Hepatocyte (in vitro differentiated cells): ENCODE measurements around the gene VPS13D. TPM values are rescaled to one million over a fixed set of nuclear protein-coding genes. Genes with fewer than 3 reads are reported as not detected.

Experiments
- DNase-seq: peaks from one replicate; pipeline ENCODE4 v3.0.0-alpha.2; 2016; ENCODE audit warnings: low spot score
- H2AFZ ChIP-seq: fragments of 200-600 bp; sonication (generic); 2 replicates; pipeline ENCODE4 v1.6.0; 2016; ENCODE audit warnings: antibody characterized with exemption, mild to moderate bottlenecking
- H3K27ac ChIP-seq: fragments of 200-600 bp; sonication (generic); 2 replicates; pipeline ENCODE4 v1.5.1; 2016; ENCODE audit warnings: mild to moderate bottlenecking
- H3K27me3 ChIP-seq: fragments of 200-600 bp; sonication (generic); 2 replicates; pipeline ENCODE4 v1.6.1; 2016
- H3K36me3 ChIP-seq: fragments of 200-600 bp; sonication (generic); replicated peaks from 2 replicates; pipeline ENCODE4 v1.5.1; 2016; ENCODE audit warnings: low read depth; ENCODE audit not compliant: insufficient read depth
- H3K4me1 ChIP-seq: fragments of 200-600 bp; sonication (generic); 2 replicates; pipeline ENCODE4 v1.5.1; 2016; ENCODE audit warnings: mild to moderate bottlenecking, moderate library complexity; ENCODE audit not compliant: insufficient read depth
- H3K4me2 ChIP-seq: fragments of 200-600 bp; sonication (generic); 2 replicates; pipeline ENCODE4 v1.6.0; 2016
- H3K4me3 ChIP-seq: fragments of 200-600 bp; sonication (generic); 2 replicates; pipeline ENCODE4 v1.5.1; 2016; ENCODE audit warnings: mild to moderate bottlenecking
- H3K79me2 ChIP-seq: fragments of 200-600 bp; sonication (generic); 2 replicates; pipeline ENCODE4 v1.6.0; 2017; ENCODE audit warnings: mild to moderate bottlenecking
- H3K9me2 ChIP-seq: fragments of 200-600 bp; sonication (generic); replicated peaks from 2 replicates; pipeline ENCODE4 v1.6.0; 2017; ENCODE audit warnings: mild to moderate bottlenecking; ENCODE audit not compliant: insufficient read depth
- H3K9me3 ChIP-seq: fragments of 200-600 bp; sonication (generic); 2 replicates; pipeline ENCODE4 v1.5.1; 2016; ENCODE audit warnings: low read depth, mild to moderate bottlenecking
- H4K20me1 ChIP-seq: fragments of 200-600 bp; sonication (generic); 2 replicates; pipeline ENCODE4 v1.6.0; 2016; ENCODE audit warnings: mild to moderate bottlenecking; ENCODE audit not compliant: insufficient read depth, poor library complexity, severe bottlenecking
- CTCF ChIP-seq: fragments of 200-600 bp; sonication (generic); IDR thresholded peaks from 2 replicates; pipeline ENCODE4 v1.5.1; 2016; ENCODE audit warnings: antibody characterized with exemption, mild to moderate bottlenecking; ENCODE audit not compliant: poor library complexity
- EZH2 ChIP-seq: fragments of 200-600 bp; sonication (generic); IDR thresholded peaks from 2 replicates; pipeline ENCODE4 v1.6.1; 2016; ENCODE audit warnings: antibody characterized with exemption, mild to moderate bottlenecking, borderline replicate concordance
- EZH2phosphoT487 ChIP-seq: fragments of 200-600 bp; sonication (generic); IDR thresholded peaks from one replicate; pipeline ENCODE4 v1.6.1; 2018; ENCODE audit warnings: antibody characterized with exemption, mild to moderate bottlenecking, low read depth, moderate library complexity; ENCODE audit not compliant: unreplicated experiment, severe bottlenecking
- WGBS: methylation state at CpG from one replicate; pipeline ENCODE4 v1.1.6; 2016; ENCODE audit warnings: low lambda C conversion rate; ENCODE audit errors: missing lambda C conversion rate; 5-methylcytosine and 5-hydroxymethylcytosine counted together
- polyA plus RNA-seq: library from polyadenylated mRNA; unstranded; fragments of >200 nt; fragmentation: Nextera tagmentation; extraction: Ambion mirVana; gene quantifications from 2 replicates; pipeline ENCODE4 v1.2.1, GENCODE V29; 2016
- total RNA-seq: library from RNA; depleted of rRNA; stranded (reverse); fragments of >200 nt; gene quantifications from 2 replicates; pipeline ENCODE4 v1.2.3, GENCODE V29; 2014

Gene VPS13D
- total and polyA plus RNA-seq, 2 experiments from 2014 or later, result 7.3 to 32.2 TPM

- Histone ChIP-seq H3K9me2 (no peaks in the 10 kb centered on the region), H3K4me2 (no peak overlapping the region), H3K4me3 (no peak overlapping the region), H3K36me3 (no peaks in the 10 kb centered on the region), H3K79me2 (no peaks in the 10 kb centered on the region), H4K20me1 (no peaks in the 10 kb centered on the region), H3K9me3 (no peaks in the 10 kb centered on the region), H2AFZ (no peak overlapping the region), H3K4me1 (peaks cover 8% of the 10 kb centered on the region), H3K27ac (peak overlapping the region; percentile 87), H3K27me3 (no peaks in the 10 kb centered on the region)
- 95% methylated on average over 13 of the region's 13 CpGs for WGBS
- TF ChIP-seq EZH2phosphoT487, result no peak
- TF ChIP-seq CTCF, result no peak
- no peak for TF ChIP-seq EZH2
- DNase-seq, result peak; percentile 2
Measured at GRCh38 chr1:12555411-12556367, 325.9 kb downstream of the VPS13D start.

- no peaks in the 10 kb centered on the region for H3K36me3 ChIP-seq
- no peak overlapping the region for H3K4me3 ChIP-seq
- 42% methylated on average over 9 of the region's 9 CpGs for WGBS
- H4K20me1 ChIP-seq, result no peaks in the 10 kb centered on the region
- peak overlapping the region; percentile 87 for H3K27ac ChIP-seq
- H3K9me2 ChIP-seq, result no peaks in the 10 kb centered on the region
- peak; percentile 68 for DNase-seq
- no peak overlapping the region for H2AFZ ChIP-seq
- TF ChIP-seq CTCF (no peak), EZH2 (no peak), EZH2phosphoT487 (no peak)
- no peaks in the 10 kb centered on the region for H3K79me2 ChIP-seq
- H3K4me1 ChIP-seq, result peaks cover 8% of the 10 kb centered on the region
- no peaks in the 10 kb centered on the region for H3K27me3 ChIP-seq
- no peaks in the 10 kb centered on the region for H3K9me3 ChIP-seq
- H3K4me2 ChIP-seq, result no peak overlapping the region
Measured at GRCh38 chr1:12556368-12556930, 326.6 kb downstream of the VPS13D start.

- Histone ChIP-seq H3K4me3 (no peak overlapping the region), H3K27me3 (no peaks in the 10 kb centered on the region), H3K9me3 (no peaks in the 10 kb centered on the region), H4K20me1 (no peaks in the 10 kb centered on the region), H3K9me2 (no peaks in the 10 kb centered on the region), H2AFZ (no peak overlapping the region), H3K79me2 (no peaks in the 10 kb centered on the region), H3K4me2 (no peak overlapping the region), H3K4me1 (peaks cover 8% of the 10 kb centered on the region), H3K36me3 (no peaks in the 10 kb centered on the region), H3K27ac (peak overlapping the region; percentile 87)
- 97% methylated on average over 17 of the region's 17 CpGs for WGBS
- TF ChIP-seq EZH2, result no peak
- TF ChIP-seq CTCF, result no peak
- peak; percentile 1 for DNase-seq
Measured at GRCh38 chr1:12556957-12557935, 327.4 kb downstream of the VPS13D start.
